GM11168 (cell line): ENCODE results near the gene AARS2.
"Not testable (repeated sequence)": the region's sequence is repeated elsewhere in the genome, so short reads cannot be mapped to it uniquely, and the experiment has no call there.

Source experiments
- in situ Hi-C: fragments of 300-500 bp; cut with MboI; formaldehyde crosslinking; loops from one replicate; pipeline ENCODE4 v1.12.0; 2022; ENCODE audit warnings: low sequenced_read_pairs; ENCODE audit not compliant: unreplicated experiment

Gene AARS2

DNA sequence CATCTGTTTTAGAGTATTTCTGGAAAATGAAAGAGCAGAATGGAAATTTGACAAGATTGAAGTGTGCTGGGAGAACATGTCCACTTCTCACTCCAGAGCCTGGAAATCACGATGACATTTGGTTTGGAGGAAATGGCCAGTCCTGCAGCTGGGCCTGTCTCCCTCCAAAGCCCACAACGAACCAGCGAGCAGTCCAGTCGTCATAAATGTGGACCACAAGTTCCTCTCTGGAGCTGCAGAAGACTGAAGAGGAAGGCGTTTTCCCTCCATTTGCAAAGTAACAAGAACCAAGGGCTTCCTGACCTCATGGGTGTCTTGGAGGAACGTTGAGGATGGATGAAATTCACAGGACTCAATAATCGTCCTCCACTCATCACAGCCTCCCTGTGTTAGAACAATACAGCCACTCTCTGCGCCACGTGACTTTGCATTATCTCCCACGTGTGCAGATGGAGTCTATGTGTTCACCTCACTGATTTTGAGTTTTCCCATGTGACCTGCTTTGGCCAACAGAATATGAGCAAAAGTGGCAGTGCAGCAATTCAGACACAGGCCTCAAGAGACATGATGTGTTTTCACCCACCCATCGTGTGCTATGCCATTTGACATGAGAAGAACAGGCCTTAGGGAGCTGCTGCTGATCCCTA lies 20.2 kb upstream of the AARS2 start:
- in situ Hi-C loops = loop anchor here (10.0 kb wide), 1 partner anchor 169 kb away; no protein-coding TSS in a partner anchor

DNA sequence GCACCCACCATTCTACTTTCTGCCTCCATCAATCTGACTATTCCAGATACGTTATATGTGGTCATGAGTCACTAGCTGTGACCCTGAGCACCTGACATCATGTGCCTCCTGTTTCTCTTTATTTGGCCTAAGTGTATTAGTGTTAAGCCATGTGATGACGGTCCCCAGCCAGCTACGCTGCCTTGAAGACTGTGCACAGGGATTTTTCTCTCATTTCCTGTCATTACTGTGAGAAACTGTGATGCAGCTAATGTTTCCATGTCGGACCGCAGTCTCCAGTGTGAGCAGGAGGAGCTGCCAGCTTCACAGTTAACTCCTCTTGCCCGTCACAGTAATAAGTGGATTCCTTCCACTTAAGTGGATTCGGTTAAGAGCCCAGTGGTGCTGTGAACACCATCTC lies 19.4 kb upstream of the AARS2 start:
- in situ Hi-C loops = loop anchor here (10.0 kb wide), 1 partner anchor 168 kb away; no protein-coding TSS in a partner anchor

DNA sequence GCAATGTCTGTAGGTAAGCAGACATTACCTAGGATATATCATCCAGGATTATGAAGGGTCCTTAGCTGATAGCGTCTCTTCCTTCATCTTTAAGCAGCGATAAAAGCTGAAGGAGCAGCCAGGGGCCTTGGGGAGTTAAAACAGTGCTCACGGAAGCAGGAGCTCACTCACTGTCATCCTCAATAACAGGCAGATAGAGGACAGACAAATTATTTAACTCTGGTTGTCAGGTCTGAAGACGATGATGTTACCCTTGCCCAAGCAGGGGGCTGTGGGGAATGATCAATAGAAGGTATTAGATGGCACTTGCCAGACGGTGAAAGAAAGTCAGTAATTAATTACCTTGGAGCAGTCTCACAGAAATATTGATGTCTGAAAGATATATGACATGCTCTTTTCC lies 16.7 kb upstream of the AARS2 start:
- in situ Hi-C loops = loop anchor here (10.0 kb wide), 1 partner anchor 165 kb away; no protein-coding TSS in a partner anchor

DNA sequence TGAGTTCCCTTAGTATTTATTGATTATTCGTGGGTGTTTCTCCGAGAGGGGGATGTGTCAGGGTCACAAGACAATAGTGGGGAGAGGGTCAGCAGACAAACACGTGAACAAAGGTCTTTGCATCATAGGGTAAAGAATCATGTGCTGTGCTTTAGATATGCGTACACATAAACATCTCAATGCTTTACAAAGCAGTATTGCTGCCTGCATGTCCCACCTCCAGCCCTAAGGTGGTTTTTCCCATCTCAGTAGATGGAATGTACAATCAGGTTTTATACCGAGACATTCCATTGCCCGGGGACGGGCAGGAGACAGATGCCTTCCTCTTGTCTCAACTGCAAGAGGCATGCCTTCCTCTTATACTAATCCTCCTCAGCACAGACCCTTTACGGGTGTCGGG lies 15.1 kb upstream of the AARS2 start:
- in situ Hi-C loops = not testable (repeated sequence)

DNA sequence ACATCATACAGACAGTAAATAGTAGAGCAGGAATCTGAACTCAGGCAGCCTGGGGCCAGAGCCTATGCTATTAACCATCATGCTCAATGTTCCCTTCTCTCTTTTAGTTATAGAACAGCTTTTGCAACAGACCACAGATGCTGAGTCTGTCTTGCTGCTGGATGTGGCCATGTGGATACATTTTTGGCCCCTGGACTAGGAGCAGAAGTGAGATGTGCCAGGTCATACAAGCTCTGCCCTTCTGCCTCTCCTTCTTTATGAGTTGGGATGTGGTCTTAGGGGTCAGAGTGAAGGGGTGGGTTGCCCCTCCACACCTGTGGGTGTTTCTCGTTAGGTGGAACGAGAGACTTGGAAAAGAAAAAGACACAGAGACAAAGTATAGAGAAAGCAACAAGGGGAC lies 14.6 kb upstream of the AARS2 start:
- in situ Hi-C loops = no loop called here

DNA sequence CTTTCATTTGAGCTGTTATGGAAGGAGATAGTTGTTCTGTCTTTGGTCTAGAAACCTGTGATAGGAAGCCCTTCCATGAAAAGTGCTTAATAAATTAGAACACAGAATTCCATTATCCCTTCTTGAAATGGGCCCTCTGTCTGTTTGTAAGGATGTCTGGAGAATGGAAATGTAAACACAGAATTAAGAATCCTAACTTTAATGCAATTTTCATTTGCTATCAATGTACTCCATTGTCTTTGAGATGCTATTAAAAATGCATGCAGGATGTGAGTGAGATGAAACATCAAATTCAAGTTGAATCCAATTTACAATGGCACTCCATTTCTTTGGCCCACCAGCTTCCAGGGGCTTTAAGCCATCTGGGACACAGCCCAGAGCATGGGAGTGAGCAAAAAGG lies 13.9 kb upstream of the AARS2 start:
- in situ Hi-C loops = no loop called here

DNA sequence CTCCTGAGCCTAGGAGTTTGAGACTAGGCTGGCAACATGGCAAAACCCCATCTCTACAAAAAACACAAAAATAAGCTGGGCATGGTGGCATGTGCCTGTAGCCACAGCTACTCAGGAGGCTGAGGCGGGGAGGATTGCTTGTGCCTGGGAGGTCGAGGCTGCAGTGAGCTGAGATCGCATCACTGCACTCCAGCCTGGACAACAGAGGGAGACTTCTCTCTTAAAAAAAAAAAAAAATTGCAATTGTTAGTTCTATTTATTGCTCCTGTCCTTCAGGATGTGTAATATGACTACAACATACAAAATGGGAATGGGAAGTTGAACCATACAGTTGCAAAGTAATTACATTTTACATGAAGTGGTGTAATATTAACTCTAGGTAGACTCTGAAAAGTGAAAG lies 8.1 kb upstream of the AARS2 start:
- in situ Hi-C loops = loop anchor here (25.0 kb wide), 1 partner anchor 1866 kb away; no protein-coding TSS in a partner anchor

DNA sequence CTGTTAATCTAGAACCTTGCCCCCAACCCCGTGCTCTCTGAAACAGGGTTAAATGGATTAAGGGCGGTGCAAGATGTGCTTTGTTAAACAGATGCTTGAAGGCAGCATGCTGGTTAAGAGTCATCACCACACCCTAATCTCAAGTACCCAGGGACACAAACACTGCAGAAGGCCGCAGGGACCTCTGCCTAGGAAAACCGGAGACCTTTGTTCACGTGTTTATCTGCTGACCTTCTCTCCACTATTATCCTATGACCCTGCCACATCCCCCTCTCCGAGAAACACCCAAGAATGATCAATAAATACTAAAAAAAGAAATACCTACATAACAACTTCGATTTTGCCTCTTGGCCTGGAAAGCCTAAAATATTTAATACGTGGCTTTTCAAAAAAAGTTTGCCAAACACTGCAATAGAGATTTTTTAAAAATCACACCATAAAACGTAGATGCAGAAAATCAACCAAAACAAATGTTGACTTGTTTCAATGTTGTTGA lies 4.0 kb upstream of the AARS2 start:
- in situ Hi-C loops = loop anchor here (25.0 kb wide), 1 partner anchor 1870 kb away; no protein-coding TSS in a partner anchor

DNA sequence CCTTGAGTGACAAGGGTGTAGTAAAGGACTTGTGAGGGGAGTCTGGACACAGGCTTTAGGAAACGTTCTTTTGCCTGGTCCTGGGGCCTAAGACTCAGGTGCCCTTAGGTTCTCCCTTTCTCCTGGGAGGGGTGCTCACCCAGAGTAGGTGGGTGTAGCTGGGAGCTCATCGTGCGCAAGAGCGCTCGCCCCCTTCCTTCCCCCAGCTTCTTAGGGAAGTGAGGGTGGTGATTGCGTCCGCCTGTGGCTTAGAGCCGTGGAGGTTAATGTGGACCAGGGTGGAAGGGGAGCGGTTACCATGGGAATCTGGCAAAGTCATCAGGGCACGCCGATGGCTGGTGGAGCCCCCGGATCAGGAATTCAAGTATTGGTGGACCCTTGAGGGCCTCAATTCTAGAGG lies 3.3 kb upstream of the AARS2 start:
- in situ Hi-C loops = loop anchor here (25.0 kb wide), 1 partner anchor 1871 kb away; no protein-coding TSS in a partner anchor

DNA sequence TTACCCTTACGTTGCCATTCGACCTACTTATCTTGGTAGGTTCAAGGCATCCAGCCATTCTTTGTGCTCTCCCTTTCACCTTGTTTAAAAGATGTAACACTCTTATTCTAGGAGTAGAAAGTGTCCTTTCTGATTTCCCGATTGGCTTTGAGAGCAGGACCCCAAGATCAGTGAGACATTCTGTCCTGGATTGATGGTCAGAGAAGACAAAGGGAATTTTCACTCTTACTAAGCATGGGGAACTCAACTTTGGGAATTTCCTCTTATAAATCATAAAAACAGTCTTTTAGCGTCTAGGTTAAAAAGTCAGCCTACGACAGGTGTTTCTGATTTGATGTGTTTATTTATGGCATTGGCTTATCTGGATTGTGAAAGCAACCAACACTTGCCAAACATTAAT lies 2.8 kb upstream of the AARS2 start:
- in situ Hi-C loops = loop anchor here (25.0 kb wide), 1 partner anchor 1871 kb away; no protein-coding TSS in a partner anchor

DNA sequence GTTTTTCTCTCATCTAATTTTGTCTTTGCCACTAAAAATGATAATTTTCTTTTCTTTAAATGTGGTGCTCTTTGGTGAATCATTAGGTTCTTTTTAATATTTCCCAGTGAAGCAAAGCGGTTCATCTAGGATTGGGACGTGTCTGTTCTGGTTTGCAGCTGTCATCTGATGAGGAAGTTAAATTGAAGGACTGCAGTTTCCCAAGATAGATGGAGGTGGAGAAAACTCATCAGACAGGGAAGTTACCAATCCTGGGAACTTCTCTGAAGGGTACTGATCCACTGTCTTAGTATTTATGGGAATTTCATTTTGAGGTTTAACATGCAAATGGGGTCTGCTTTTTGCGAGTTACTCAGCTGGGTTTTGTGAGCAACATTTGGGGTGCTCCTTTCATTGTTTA lies 2.4 kb upstream of the AARS2 start:
- in situ Hi-C loops = loop anchor here (25.0 kb wide), 1 partner anchor 1872 kb away; no protein-coding TSS in a partner anchor

DNA sequence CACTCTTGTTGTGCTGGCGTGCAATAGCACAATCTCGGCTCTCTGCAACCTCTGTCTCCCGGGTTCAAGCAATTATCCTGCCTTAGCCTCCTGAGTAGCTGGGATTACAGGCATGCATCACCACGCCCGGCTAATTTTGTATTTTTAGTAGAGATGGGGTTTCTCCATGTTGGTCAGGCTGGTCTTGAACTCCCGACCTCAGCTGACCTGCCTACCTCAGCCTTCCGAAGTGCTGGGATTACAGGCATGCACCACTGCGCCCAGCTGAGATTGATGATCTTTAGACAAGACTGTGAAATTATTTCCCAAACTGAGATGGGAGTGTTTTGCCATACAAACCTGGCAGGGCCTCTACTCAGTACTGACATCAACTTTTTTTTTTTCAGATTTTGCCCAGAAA lies 1.5 kb upstream of the AARS2 start:
- in situ Hi-C loops = loop anchor here (25.0 kb wide), 1 partner anchor 1873 kb away; no protein-coding TSS in a partner anchor

DNA sequence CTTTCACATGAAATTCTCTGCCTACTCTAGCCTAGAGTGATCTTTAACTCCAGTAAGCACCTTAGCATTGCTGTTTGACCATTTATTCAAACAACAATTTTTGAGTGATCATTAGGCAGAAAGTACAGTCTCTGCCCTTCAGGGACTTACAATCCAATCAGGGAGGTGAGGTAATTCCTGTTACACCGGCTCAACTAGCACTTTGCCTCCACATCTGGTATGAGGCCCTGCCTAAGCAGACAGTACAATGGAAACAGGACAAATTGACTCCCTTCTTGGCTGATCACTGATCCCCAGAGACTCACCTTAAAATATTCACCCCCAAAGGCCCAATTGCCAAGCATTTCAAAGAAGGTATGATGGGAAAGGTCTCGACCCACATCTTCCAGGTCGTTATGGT lies 1.4 kb downstream of the AARS2 start:
- in situ Hi-C loops = loop anchor here (25.0 kb wide), 1 partner anchor 1876 kb away; no protein-coding TSS in a partner anchor

DNA sequence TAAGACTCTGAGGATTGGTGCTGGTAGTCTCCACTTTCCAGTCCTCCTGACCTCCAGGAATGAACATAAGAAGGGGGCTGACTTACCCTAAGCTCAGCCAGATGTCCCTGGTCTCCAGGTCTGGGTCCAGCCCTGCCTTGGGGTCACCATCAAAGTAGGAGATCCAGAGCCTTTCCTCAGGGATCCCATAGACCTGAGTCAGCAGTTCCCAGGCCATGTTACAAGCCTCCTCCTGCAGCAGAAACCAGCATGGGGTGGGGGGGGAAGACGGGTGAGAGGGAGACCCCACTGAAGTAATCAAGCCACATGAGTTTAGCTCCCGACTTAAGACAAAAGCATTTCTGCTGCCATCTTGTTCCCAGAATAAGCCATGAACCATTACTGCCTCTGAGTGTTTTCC lies 1.8 kb downstream of the AARS2 start:
- in situ Hi-C loops = loop anchor here (25.0 kb wide), 1 partner anchor 1876 kb away; no protein-coding TSS in a partner anchor

DNA sequence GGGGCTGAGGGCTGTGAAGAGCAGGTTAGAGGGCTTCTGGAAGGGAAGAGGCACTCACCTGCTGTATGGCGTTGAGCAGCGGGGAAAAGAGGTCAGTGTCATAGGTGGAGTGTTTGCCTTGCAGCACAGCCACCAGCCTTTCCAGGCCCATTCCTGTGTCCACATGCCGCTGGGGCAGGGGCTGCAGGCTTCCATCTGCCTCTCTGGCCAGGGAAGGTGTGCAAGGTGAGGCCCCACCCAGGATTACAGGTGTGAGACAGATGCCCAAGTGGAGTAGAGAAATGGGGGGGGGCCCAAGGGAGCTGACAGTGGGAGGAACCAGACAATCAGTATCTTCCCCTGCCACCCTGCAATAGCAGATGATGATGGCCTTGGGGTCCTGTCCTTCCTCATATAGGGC lies 2.9 kb downstream of the AARS2 start:
- in situ Hi-C loops = loop anchor here (25.0 kb wide), 1 partner anchor 1877 kb away; no protein-coding TSS in a partner anchor

DNA sequence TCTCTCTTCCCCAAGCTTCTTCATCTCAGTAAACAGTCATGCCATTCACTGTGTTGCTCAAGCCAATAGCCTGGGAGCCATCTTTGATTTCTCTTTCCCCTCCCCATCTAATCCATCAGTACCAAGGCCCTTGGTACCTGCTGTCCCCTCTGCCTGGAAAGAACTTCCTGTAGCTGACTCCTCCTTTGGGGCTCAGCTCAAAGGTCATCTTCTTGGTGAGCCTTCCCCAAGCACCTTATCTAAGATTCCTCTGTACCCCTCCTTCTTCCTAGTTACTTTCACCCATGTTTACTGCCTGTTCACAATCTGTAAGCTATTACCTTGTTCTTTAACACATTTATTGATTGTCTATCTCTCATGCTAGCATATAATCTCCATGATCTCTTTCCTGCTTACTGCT lies 3.5 kb downstream of the AARS2 start:
- in situ Hi-C loops = loop anchor here (25.0 kb wide), 1 partner anchor 1878 kb away; no protein-coding TSS in a partner anchor

DNA sequence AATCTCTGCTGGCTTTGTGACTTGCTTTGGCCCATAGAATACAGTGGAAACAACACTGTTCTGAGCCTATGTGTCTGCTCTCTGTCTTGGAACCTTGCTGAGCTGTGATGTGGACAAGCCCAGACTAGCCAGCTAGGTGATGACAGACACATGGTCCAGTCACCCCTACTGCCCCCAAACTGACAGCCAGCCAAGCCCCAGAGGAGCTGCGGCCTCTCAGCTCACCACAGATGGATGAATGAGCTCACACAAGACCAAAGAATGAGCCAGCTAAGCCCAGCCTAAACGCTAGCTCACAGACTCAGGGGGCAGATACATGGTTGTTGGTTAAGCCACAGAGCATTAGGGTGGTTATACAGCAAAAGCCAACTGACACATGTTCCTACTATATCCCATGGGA lies 4.1 kb downstream of the AARS2 start:
- in situ Hi-C loops = loop anchor here (25.0 kb wide), 1 partner anchor 1878 kb away; no protein-coding TSS in a partner anchor

DNA sequence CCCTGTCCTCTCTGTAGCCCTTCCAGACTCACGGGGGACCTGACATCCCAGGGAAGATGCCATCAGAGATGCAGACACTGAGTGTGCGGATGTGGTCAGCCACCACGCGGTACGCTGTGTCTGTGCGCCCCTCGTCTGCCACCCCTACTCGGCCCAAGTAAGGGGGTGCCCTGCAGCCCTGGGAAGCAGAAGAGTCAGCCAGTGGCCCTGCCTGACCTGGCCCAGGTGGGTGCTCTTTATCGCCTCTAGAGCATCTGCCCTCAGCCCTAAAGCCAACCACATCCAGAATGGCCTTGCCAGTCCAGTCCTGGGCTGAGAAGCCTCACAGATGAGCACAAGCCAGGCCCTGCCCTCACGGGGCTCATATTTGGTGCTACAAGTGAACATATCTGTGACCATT lies 5.9 kb downstream of the AARS2 start:
- in situ Hi-C loops = loop anchor here (25.0 kb wide), 1 partner anchor 1880 kb away; no protein-coding TSS in a partner anchor

DNA sequence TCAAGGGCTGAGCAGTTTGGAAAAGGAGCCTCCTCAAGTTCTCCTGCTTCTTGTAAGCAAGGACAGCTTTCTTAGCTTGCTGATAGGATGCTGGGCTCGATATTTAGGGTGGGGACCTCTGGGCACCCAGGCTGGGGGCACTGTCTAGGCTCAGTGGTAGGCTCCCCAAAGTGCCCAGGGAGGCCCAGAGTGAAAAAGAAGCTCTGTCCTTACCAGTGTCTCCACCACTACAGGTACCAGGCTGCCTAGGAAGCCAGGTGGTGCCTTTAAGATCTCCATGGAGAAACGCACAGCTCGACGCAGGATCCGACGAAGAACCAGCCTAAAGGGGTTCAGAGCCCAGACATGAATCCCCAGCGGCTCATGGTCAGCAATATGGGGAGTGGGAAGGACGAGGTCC lies 6.4 kb downstream of the AARS2 start:
- in situ Hi-C loops = loop anchor here (25.0 kb wide), 1 partner anchor 1881 kb away; no protein-coding TSS in a partner anchor

DNA sequence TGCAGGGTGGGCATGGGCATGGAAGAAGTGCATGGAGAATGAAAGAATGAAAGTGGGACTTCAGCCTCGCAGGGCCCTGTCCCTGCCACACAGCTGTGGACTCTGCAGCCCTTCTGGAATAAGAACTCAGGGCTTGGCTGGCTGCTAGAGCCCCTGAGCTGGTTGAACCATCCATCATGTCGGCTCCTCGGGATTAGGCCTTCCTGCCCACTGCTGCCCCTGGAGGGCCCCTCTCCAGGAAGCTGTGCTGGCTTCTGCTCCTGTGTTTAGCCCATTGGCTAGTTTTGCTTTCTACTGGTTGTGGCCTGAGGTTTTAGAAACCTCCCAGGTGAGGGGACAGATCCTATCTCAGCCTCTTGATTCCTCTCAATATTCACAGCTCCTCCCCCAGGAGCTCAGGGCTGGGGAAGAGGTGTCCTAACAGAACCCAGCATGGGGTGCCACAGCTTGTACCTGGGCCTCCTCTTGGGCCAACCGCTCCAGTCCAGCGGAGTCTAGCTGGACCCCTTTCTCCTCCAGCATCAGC lies 7.9 kb downstream of the AARS2 start:
- in situ Hi-C loops = loop anchor here (25.0 kb wide), 1 partner anchor 1882 kb away; no protein-coding TSS in a partner anchor
